NCI-H146 treated with DMSO at 0.1 percent for 48 hours (cell line): Measurements from ENCODE around the gene C14orf132.
"Not testable (repeated sequence)": the region's sequence is repeated elsewhere in the genome, so short reads cannot be mapped to it uniquely, and the experiment has no call there.

Source experiments
- DNase-seq: peaks from one replicate; lab custom pipeline; 2025; ENCODE audit not compliant: unreplicated experiment; lab: John Stamatoyannopoulos, UW

C14orf132 gene

GRCh38 chr14:96038920-96039632 lies at the start of gene C14orf132:
C14orf132 (plus strand) TSS chr14:96039362; CDS start chr14:96039501, 139 bp downstream.
- peak; percentile 24 for DNase-seq

- peak; percentile 32 for DNase-seq
Observed at GRCh38 chr14:95993768-95994592, 45.2 kb upstream of the C14orf132 start.

GRCh38 chr14:95994593-95994928 lies 44.6 kb upstream of the C14orf132 start:
- no peak for DNase-seq

GRCh38 chr14:95998656-95999055 lies 40.5 kb upstream of the C14orf132 start:
- DNase-seq, result no peak

GRCh38 chr14:96001866-96002497 lies 37.2 kb upstream of the C14orf132 start:
- peak; percentile 35 for DNase-seq

GRCh38 chr14:96002498-96002884 lies 36.7 kb upstream of the C14orf132 start:
- no peak for DNase-seq

- DNase-seq, result no peak
Observed at GRCh38 chr14:96011131-96011530, 28.0 kb upstream of the C14orf132 start.

- DNase-seq, result no peak
Observed at GRCh38 chr14:96011607-96012006, 27.6 kb upstream of the C14orf132 start.

- not testable (repeated sequence) for DNase-seq
Observed at GRCh38 chr14:96012757-96013156, 26.4 kb upstream of the C14orf132 start.

- no peak for DNase-seq
Observed at GRCh38 chr14:96014176-96014575, 25.0 kb upstream of the C14orf132 start.

- peak; percentile 46 for DNase-seq
Observed at GRCh38 chr14:96016501-96017160, 22.5 kb upstream of the C14orf132 start.

- no peak for DNase-seq
Observed at GRCh38 chr14:96017882-96018281, 21.3 kb upstream of the C14orf132 start.

- DNase-seq, result no peak
Observed at GRCh38 chr14:96027431-96028355, 11.5 kb upstream of the C14orf132 start.

- no peak for DNase-seq
Observed at GRCh38 chr14:96029089-96029645, 10.0 kb upstream of the C14orf132 start.

- DNase-seq, result no peak
Observed at GRCh38 chr14:96030108-96030760, 8.9 kb upstream of the C14orf132 start.

GRCh38 chr14:96031691-96032090 lies 7.5 kb upstream of the C14orf132 start:
- no peak for DNase-seq

- no peak for DNase-seq
Observed at GRCh38 chr14:96035456-96035855, 3.7 kb upstream of the C14orf132 start.

GRCh38 chr14:96037891-96038557 lies 1.1 kb upstream of the C14orf132 start:
- DNase-seq, result peak; percentile 23

GRCh38 chr14:96038558-96038919 lies 623 bp upstream of the C14orf132 start:
- no peak for DNase-seq
